GM12878 (cell line): ENCODE results near the gene DLG2. TPM values are rescaled to one million over a fixed set of nuclear protein-coding genes. Genes with fewer than 3 reads are reported as not detected.

Experiments
- ATAC-seq: fragments of 200-7000 bp; cut with Tn5 transposase; 3 replicates; pipeline ENCODE4 v1.9.1; 2020; ENCODE audit warnings: mild to moderate bottlenecking, moderate library complexity
- BruUV-seq: library from RNA; stranded (reverse); fragments of 400-500 nt; replicated peaks from 2 replicates; lab custom pipeline; 2021; lab: Mats Ljungman, UMichigan
- CTCF ChIA-PET: fragments of 300-600 bp; sonication (Branson Sonifier 250); formaldehyde crosslinking; extraction: SDS; loops from one replicate; lab custom pipeline; 2021; ENCODE audit warnings: inconsistent platforms; lab: Yijun Ruan, JAX
- POLR2A ChIA-PET: fragments of 350-600 bp; formaldehyde crosslinking; extraction: SDS; loops from one replicate; lab custom pipeline; 2021; ENCODE audit warnings: inconsistent platforms; lab: Charles Lee
- RAD21 ChIA-PET: fragments of 300-600 bp; sonication (Branson Sonifier 250); formaldehyde crosslinking; loops from one replicate; lab custom pipeline; 2023; ENCODE audit warnings: antibody characterized with exemption; ENCODE audit not compliant: unreplicated experiment; lab: Charles Lee
- SMC1A ChIA-PET: fragments of 300-600 bp; sonication (Branson Sonifier 250); formaldehyde crosslinking; loops from one replicate; lab custom pipeline; 2023; ENCODE audit not compliant: unreplicated experiment, uncharacterized antibody; lab: Charles Lee
- DNase-seq: peaks from one replicate; pipeline ENCODE4 v3.0.0-alpha.2; 2011; ENCODE audit warnings: low read depth, low spot score
- FAIRE-seq: peaks from 3 replicates; lab custom pipeline; 2011; peaks lifted over from hg19 to GRCh38; lab: Jason Lieb, UNC
- H2AFZ ChIP-seq: 2 replicates; pipeline ENCODE4 v1.6.0; 2011; ENCODE audit warnings: low read depth, low read length, control low read depth; ENCODE audit not compliant: control insufficient read depth
- H3K27ac ChIP-seq: 2 replicates; pipeline ENCODE4 v1.5.1; 2011; ENCODE audit warnings: control low read depth; ENCODE audit not compliant: control insufficient read depth, insufficient read depth
- H3K27me3 ChIP-seq, 2 experiments: replicated peaks in 1 of 2; 2 replicates each; pipeline versions ENCODE4 v1.6.0 to v1.6.1; 2011; ENCODE audit warnings: low read length in 1 of 2; ENCODE audit not compliant: control insufficient read depth in 2 of 2, insufficient read depth in 2 of 2
- H3K36me3 ChIP-seq, 2 experiments: 2 replicates each; pipeline ENCODE4 v1.5.1; 2011; ENCODE audit warnings: low read length in 1 of 2; ENCODE audit not compliant: control insufficient read depth in 2 of 2, insufficient read depth in 2 of 2
- H3K4me1 ChIP-seq: 2 replicates; pipeline ENCODE4 v1.6.1; 2011; ENCODE audit warnings: mild to moderate bottlenecking, low read length, moderate library complexity, mixed read lengths; ENCODE audit not compliant: control insufficient read depth, insufficient read depth
- H3K4me2 ChIP-seq: 2 replicates; pipeline ENCODE4 v1.6.0; 2011; ENCODE audit warnings: control low read depth; ENCODE audit not compliant: control insufficient read depth, insufficient read depth
- H3K4me3 ChIP-seq: fragments of 200-600 bp; sonication (generic); 2 replicates; pipeline ENCODE4 v1.5.1; 2016
- H3K79me2 ChIP-seq: 2 replicates; pipeline ENCODE4 v1.6.0; 2011; ENCODE audit warnings: low read length; ENCODE audit not compliant: control insufficient read depth, insufficient read depth
- H3K9ac ChIP-seq: 2 replicates; pipeline ENCODE4 v1.8.0; 2011; ENCODE audit warnings: low read length, control low read depth, mixed read lengths; ENCODE audit not compliant: control insufficient read depth, insufficient read depth
- H3K9me3 ChIP-seq: replicated peaks from 3 replicates; pipeline ENCODE4 v1.5.1; 2011; ENCODE audit warnings: mild to moderate bottlenecking, low read length; ENCODE audit not compliant: control insufficient read depth, insufficient read depth
- H4K20me1 ChIP-seq: 2 replicates; pipeline ENCODE4 v1.6.0; 2011; ENCODE audit not compliant: control insufficient read depth, insufficient read depth
- ATF2 ChIP-seq: IDR thresholded peaks from 2 replicates; pipeline ENCODE4 v1.6.1; 2012; ENCODE audit warnings: low read length, inconsistent platforms
- CREM ChIP-seq: IDR thresholded peaks from 2 replicates; pipeline ENCODE4 v1.6.1; 2014; ENCODE audit warnings: antibody characterized with exemption, low read depth
- CUX1 ChIP-seq: IDR thresholded peaks from 2 replicates; pipeline ENCODE4 v1.6.1; 2012; ENCODE audit warnings: improper control_type of control experiment, low read depth, low read length; ENCODE audit not compliant: insufficient replicate concordance
- MEF2A ChIP-seq: IDR thresholded peaks from 2 replicates; pipeline ENCODE4 v1.6.1; 2011; ENCODE audit warnings: low read depth, mild to moderate bottlenecking, low read length, moderate library complexity; ENCODE audit not compliant: insufficient read depth
- NFYA ChIP-seq: IDR thresholded peaks from 2 replicates; pipeline ENCODE4 v1.6.1; 2011; ENCODE audit warnings: low read depth, mild to moderate bottlenecking, low read length, improper control_type of control experiment, borderline replicate concordance
- PRDM15 ChIP-seq: fragments of 450-650 bp; formaldehyde crosslinking; IDR thresholded peaks from 2 replicates; pipeline ENCODE4 v1.4.0; 2020; ENCODE audit warnings: mild to moderate bottlenecking, moderate library complexity
- RUNX3 ChIP-seq: IDR thresholded peaks from 2 replicates; pipeline ENCODE4 v1.6.1; 2012; ENCODE audit warnings: low read length, inconsistent platforms
- SKIL ChIP-seq: fragments of 450-650 bp; IDR thresholded peaks from 2 replicates; pipeline ENCODE4 v1.6.1; 2017; ENCODE audit warnings: mild to moderate bottlenecking, low read depth, inconsistent platforms; ENCODE audit not compliant: poor library complexity, severe bottlenecking
- SUZ12 ChIP-seq: fragments of 200-600 bp; sonication (generic); IDR thresholded peaks from one replicate; pipeline ENCODE4 v1.6.1; 2018; ENCODE audit warnings: antibody characterized with exemption, mild to moderate bottlenecking; ENCODE audit not compliant: unreplicated experiment
- USF1 ChIP-seq: IDR thresholded peaks from 2 replicates; pipeline ENCODE4 v1.6.1; 2011; ENCODE audit warnings: borderline replicate concordance, low read depth, mild to moderate bottlenecking, moderate library complexity, mixed read lengths, low read length; ENCODE audit not compliant: insufficient read depth; ENCODE audit errors: extremely low read length
- WGBS: methylation state at CpG from one replicate; pipeline ENCODE4 v1.1.6; 2016; ENCODE audit warnings: low lambda C conversion rate; ENCODE audit not compliant: insufficient replicate concordance, insufficient coverage; ENCODE audit errors: missing lambda C conversion rate; 5-methylcytosine and 5-hydroxymethylcytosine counted together
- in situ Hi-C: fragments of 300-500 bp; cut with MboI; formaldehyde crosslinking; loops from 9 replicates; pipeline ENCODE4 v1.14.3; 2018; ENCODE audit warnings: mixed read lengths
- intact Hi-C: fragments of 100-400 bp; cut with micrococcal nuclease; formaldehyde crosslinking; loops from one replicate; pipeline ENCODE4 v1.14.2; 2022; ENCODE audit not compliant: unreplicated experiment
- polyA plus RNA-seq, 11 experiments: library from polyadenylated mRNA; depleted of rRNA in 4 of 11; unstranded in 6 of 11; stranded (reverse) in 5 of 11; fragments of >200 nt; fragmentation: Nextera tagmentation in 4 of 11; fragmentation: Illumina TruSeq in 1 of 11; extraction: Ambion mirVana in 4 of 11; extraction: Trizol in 1 of 11; gene quantifications; 1 replicate in 1 of 11; 2 replicates in 10 of 11; pipeline versions ENCODE4 v1.2.1 to v1.2.3, GENCODE V29; 2011 to 2016; ENCODE audit warnings: inconsistent platforms in 2 of 11, missing spikeins in 2 of 11, low read depth in 1 of 11
- total RNA-seq, 4 experiments: library from RNA; depleted of rRNA in 3 of 4; stranded (reverse); fragments of >200 nt in 3 of 4; fragmentation: Illumina TruSeq in 1 of 4; extraction: Trizol in 1 of 4; gene quantifications; 2 replicates each; pipeline versions ENCODE4 v1.2.1 to v1.2.3, GENCODE V29; 2013 to 2021

The DLG2 gene
- total and polyA plus RNA-seq, 10 of the 15 experiments (the other 5 are each of a cell fraction or from before 2014, with no cell fraction given) = 0.09 to 0.98 (median 0.35) TPM

- RAD21 ChIA-PET = interaction anchor here (0.6 kb wide), 1 partner anchor 286 kb away, joined by 3 read pairs; no protein-coding TSS in a partner anchor
- CTCF ChIA-PET = no interaction called here
- no peaks in the 10 kb centered on the region for H3K27me3 ChIP-seq
- H3K4me2 ChIP-seq = no peak overlapping the region
- SMC1A ChIA-PET = no interaction called here
- H4K20me1 ChIP-seq = no peaks in the 10 kb centered on the region
- no peaks in the 10 kb centered on the region for H3K9me3 ChIP-seq
- intact Hi-C loops = no loop called here
- POLR2A ChIA-PET = no interaction called here
- H3K79me2 ChIP-seq = no peaks in the 10 kb centered on the region
- no peak overlapping the region for H2AFZ ChIP-seq
- no peak for FAIRE-seq
- no peak overlapping the region for H3K4me3 ChIP-seq
- H3K4me1 ChIP-seq = no peaks in the 10 kb centered on the region
- H3K27ac ChIP-seq = no peak overlapping the region
- ATAC-seq = no peak
- H3K9ac ChIP-seq = no peak overlapping the region
- in situ Hi-C loops = no loop called here
- BruUV-seq = no TSS peak
- WGBS = 29% methylated on average over 4 of the region's 4 CpGs
- no peak for DNase-seq
- H3K36me3 ChIP-seq = no peaks in the 10 kb centered on the region
- TF ChIP-seq PRDM15 = no peak
- TF ChIP-seq SUZ12 = no peak
- no peak for TF ChIP-seq NFYA
- no peak for TF ChIP-seq USF1
- TF ChIP-seq CUX1 = no peak
- no peak for TF ChIP-seq SKIL
- no peak for TF ChIP-seq CREM
- TF ChIP-seq MEF2A = no peak
- no peak for TF ChIP-seq RUNX3
- no peak for TF ChIP-seq ATF2
Measured at GRCh38 chr11:83566950-83567349, 2060.2 kb downstream of the DLG2 start.
